WTC11 (cell line): ENCODE data around the gene ZNF75A. TPM values are rescaled to one million over a fixed set of nuclear protein-coding genes. Genes with fewer than 3 reads are reported as not detected.

Experiments
- AFF4 ChIP-seq: sonication (generic); formaldehyde crosslinking; IDR thresholded peaks from 2 replicates; pipeline ENCODE4 v1.8.1; 2023; ENCODE audit warnings: mild to moderate bottlenecking, missing genetic modification reagents, borderline replicate concordance
- ATF2 ChIP-seq: sonication (generic); formaldehyde crosslinking; IDR thresholded peaks from 2 replicates; pipeline ENCODE4 v1.8.1; 2022; ENCODE audit warnings: low read depth, missing genetic modification reagents, borderline replicate concordance
- ATF6 ChIP-seq: sonication (generic); formaldehyde crosslinking; IDR thresholded peaks from 2 replicates; pipeline ENCODE4 v1.8.1; 2023; ENCODE audit warnings: mild to moderate bottlenecking, missing genetic modification reagents
- CBFB ChIP-seq: sonication (generic); formaldehyde crosslinking; IDR thresholded peaks from 2 replicates; pipeline ENCODE4 v1.8.1; 2022; ENCODE audit warnings: mild to moderate bottlenecking, low read depth, missing genetic modification reagents
- CREB1 ChIP-seq: sonication (generic); formaldehyde crosslinking; IDR thresholded peaks from 2 replicates; pipeline ENCODE4 v1.8.0; 2023; ENCODE audit warnings: mild to moderate bottlenecking, missing genetic modification reagents
- EMX1 ChIP-seq: fragments of 250-450 bp; sonication (Bioruptor Pico); IDR thresholded peaks from 2 replicates; pipeline ENCODE4 v1.8.0; 2021; ENCODE audit warnings: mild to moderate bottlenecking
- ERG ChIP-seq: fragments of 250-450 bp; sonication (Bioruptor Pico); IDR thresholded peaks from 2 replicates; pipeline ENCODE4 v1.8.0; 2021; ENCODE audit warnings: mild to moderate bottlenecking
- GRHL2 ChIP-seq: fragments of 250-450 bp; sonication (Bioruptor Pico); IDR thresholded peaks from 2 replicates; pipeline ENCODE4 v1.8.0; 2022; ENCODE audit warnings: mild to moderate bottlenecking, moderate library complexity; ENCODE audit not compliant: insufficient replicate concordance, severe bottlenecking
- MAX ChIP-seq: sonication (generic); formaldehyde crosslinking; IDR thresholded peaks from 2 replicates; pipeline ENCODE4 v1.8.0; 2022; ENCODE audit warnings: mild to moderate bottlenecking, missing genetic modification reagents
- MLX ChIP-seq: sonication (generic); formaldehyde crosslinking; IDR thresholded peaks from 2 replicates; pipeline ENCODE4 v1.8.1; 2023; ENCODE audit warnings: mild to moderate bottlenecking, missing genetic modification reagents, moderate library complexity
- NFYB ChIP-seq: sonication (generic); formaldehyde crosslinking; conservative IDR thresholded peaks from 2 replicates; pipeline ENCODE4 v1.8.0; 2022; ENCODE audit warnings: low read depth, missing genetic modification reagents
- TCF7 ChIP-seq: sonication (generic); formaldehyde crosslinking; IDR thresholded peaks from 2 replicates; pipeline ENCODE4 v1.8.0; 2022; ENCODE audit warnings: mild to moderate bottlenecking, low read depth, missing genetic modification reagents, moderate library complexity
- TEAD1 ChIP-seq: sonication (generic); formaldehyde crosslinking; IDR thresholded peaks from 2 replicates; pipeline ENCODE4 v1.8.0; 2022; ENCODE audit warnings: mild to moderate bottlenecking, missing genetic modification reagents
- TEAD4 ChIP-seq: sonication (generic); formaldehyde crosslinking; IDR thresholded peaks from 2 replicates; pipeline ENCODE4 v1.8.0; 2022; ENCODE audit warnings: mild to moderate bottlenecking, missing genetic modification reagents
- ZNF219 ChIP-seq: sonication (generic); formaldehyde crosslinking; IDR thresholded peaks from 2 replicates; pipeline ENCODE4 v1.8.0; 2023; ENCODE audit warnings: missing genetic modification reagents, mild to moderate bottlenecking, borderline replicate concordance
- ZNF396 ChIP-seq: fragments of 250-450 bp; sonication (Bioruptor Pico); IDR thresholded peaks from 2 replicates; pipeline ENCODE4 v1.8.0; 2021; ENCODE audit warnings: mild to moderate bottlenecking, moderate library complexity, borderline replicate concordance
- ZNF512 ChIP-seq: sonication (generic); formaldehyde crosslinking; IDR thresholded peaks from 2 replicates; pipeline ENCODE4 v1.8.1; 2022; ENCODE audit warnings: missing genetic modification reagents, borderline replicate concordance
- ZNF532 ChIP-seq: fragments of 250-450 bp; sonication (Bioruptor Pico); IDR thresholded peaks from 2 replicates; pipeline ENCODE4 v1.9.0; 2021; ENCODE audit warnings: mild to moderate bottlenecking, borderline replicate concordance
- ZSCAN18 ChIP-seq: fragments of 250-450 bp; sonication (Bioruptor Pico); IDR thresholded peaks from 2 replicates; pipeline ENCODE4 v2.1.2; 2022; ENCODE audit warnings: mild to moderate bottlenecking, moderate library complexity
- total RNA-seq: library from RNA; stranded (reverse); gene quantifications from 3 replicates; pipeline ENCODE4 v1.2.3, GENCODE V29; 2021

Gene ZNF75A
- total RNA-seq, 1 experiment from 2014 or later = 31.5 TPM

- TF ChIP-seq TEAD4 (CRISPR knock-in tag) (peak; percentile 96), CBFB (CRISPR knock-in tag) (peak; percentile 76; the same call in 1 of the 2 replicates), ZNF512 (CRISPR knock-in tag) (peak; percentile 58; the same call in 1 of the 2 replicates), ZNF396 (CRISPR knock-in tag) (no peak), AFF4 (CRISPR knock-in tag) (peak; percentile 96; the same call in 1 of the 2 replicates), GRHL2 (no peak), NFYB (no peak; the same call in none of the 2 replicates), ZNF219 (CRISPR knock-in tag) (peak; percentile 96), MLX (peak; percentile 62; the same call in 1 of the 2 replicates), ATF6 (CRISPR knock-in tag) (no peak), MAX (CRISPR knock-in tag) (peak; percentile 98), ATF2 (CRISPR knock-in tag) (peak; percentile 83; the same call in 1 of the 2 replicates), EMX1 (no peak), TCF7 (CRISPR knock-in tag) (peak; percentile 94), ZSCAN18 (CRISPR knock-in tag) (no peak), CREB1 (CRISPR knock-in tag) (peak; percentile 95), ERG (no peak), TEAD1 (peak; percentile 79), ZNF532 (CRISPR knock-in tag) (no peak)
These were observed at the start of gene ZNF75A, which contains the start of gene TIGD7 (continued) for GRCh38 chr16:3305109-3306068.
